ENCODE data around the gene THUMPD3.

Gene THUMPD3

GRCh38 chr3:9396632-9397331, 33.9 kb downstream of the THUMPD3 start:
- FAIRE-seq = peak; percentile 97
- peak; percentile 71 for DNase-seq (ENCODE audit: extremely low spot score, insufficient read length, low read depth)

DNA sequence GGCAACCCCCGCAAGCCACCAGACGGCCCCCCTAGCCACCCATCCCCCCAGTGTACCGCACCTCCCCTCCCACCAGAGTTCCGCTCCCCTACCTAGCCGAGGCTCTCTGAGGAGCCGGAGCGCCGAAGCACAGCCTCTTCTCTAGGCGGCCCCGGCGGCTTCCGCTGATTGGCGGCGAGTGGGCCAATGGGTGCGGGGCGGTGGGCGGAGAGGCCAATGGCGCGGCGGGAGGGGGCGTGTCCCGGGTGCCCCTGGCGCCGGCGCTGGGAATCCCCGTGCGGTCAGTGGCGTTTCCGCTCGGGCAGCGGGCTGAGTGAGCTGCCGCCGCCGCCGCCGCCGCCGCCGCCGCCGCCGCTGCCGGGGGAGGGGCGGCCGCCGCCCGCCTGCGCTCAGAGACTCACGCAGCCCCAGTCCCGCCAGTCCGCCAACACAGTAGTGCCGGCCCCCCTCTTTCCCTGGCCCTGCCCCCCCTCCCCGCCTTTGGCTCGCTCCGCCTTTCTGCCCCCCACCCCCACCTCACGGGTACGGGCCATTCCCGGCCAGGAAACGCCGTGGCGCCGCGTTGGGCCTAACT, 34.6 kb downstream of the THUMPD3 start, which contains the start of gene SETD5:
SETD5 (plus strand) TSS at position 284 of the 574 bp plus-strand sequence. CDS start 31,324 bp downstream, outside the sequence.
- no peak for FAIRE-seq
- DNase-seq (ENCODE audit: extremely low spot score, insufficient read length, low read depth) = peak; percentile 89

- FAIRE-seq = no peak
- no peak for DNase-seq (ENCODE audit: extremely low spot score, insufficient read length, low read depth)
These were observed 35.2 kb downstream of the THUMPD3 start for GRCh38 chr3:9397906-9398699.

GRCh38 chr3:9398700-9399336, 36.0 kb downstream of the THUMPD3 start:
- FAIRE-seq = peak; percentile 64
- DNase-seq (ENCODE audit: extremely low spot score, insufficient read length, low read depth) = no peak

- no peak for FAIRE-seq
- no peak for DNase-seq (ENCODE audit: extremely low spot score, insufficient read length, low read depth)
These were observed 36.5 kb downstream of the THUMPD3 start for GRCh38 chr3:9399337-9399703.

- FAIRE-seq (peak; percentile 56), DNase-seq (ENCODE audit: extremely low spot score, insufficient read length, low read depth) (no peak)
These were observed 36.9 kb downstream of the THUMPD3 start for GRCh38 chr3:9399746-9400145.

GRCh38 chr3:9400616-9401015, 37.8 kb downstream of the THUMPD3 start:
- FAIRE-seq (no peak), DNase-seq (ENCODE audit: extremely low spot score, insufficient read length, low read depth) (no peak)

DNA sequence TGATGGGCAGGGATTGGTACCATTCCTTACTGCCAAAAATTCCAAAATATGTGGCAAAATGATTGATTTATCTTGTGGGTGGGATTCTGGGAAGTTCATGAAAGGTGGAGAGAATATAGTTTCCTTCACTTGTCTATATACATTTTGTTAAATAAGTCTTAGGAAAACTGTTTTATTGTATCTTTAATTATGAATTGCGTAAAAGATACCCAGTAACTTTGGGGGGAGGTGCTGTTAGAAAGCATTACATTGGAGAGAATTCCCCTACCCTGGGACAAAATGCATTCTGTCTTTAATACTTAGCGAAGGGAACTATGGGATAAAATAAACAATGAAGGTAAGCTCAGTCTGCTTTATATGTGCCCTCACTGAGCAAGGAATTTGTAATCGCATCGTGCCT, 39.1 kb downstream of the THUMPD3 start:
- DNase-seq (ENCODE audit: extremely low spot score, insufficient read length, low read depth) = no peak
- FAIRE-seq = no peak

- DNase-seq (ENCODE audit: extremely low spot score, insufficient read length, low read depth) (no peak), FAIRE-seq (no peak)
These were observed 39.8 kb downstream of the THUMPD3 start for GRCh38 chr3:9402410-9403228.

DNA sequence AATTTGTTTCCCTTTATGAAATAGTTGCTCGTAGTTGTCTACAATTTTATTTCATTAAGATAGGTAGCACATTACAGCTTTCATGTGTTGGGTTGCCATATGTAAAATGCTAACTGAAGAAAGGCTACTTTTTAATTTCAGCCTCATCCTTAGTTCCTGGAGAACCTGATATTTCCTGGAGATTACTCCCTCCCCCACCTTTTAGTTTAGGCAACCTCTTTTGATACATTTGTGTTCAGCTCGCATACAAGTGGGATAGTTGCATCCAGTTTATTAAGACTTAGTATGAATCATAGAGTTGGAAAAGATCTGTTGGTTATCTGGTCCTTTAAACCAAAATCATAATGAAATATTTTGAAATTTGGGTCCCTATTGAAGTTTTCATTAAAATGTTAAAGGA, 40.6 kb downstream of the THUMPD3 start:
- DNase-seq (ENCODE audit: extremely low spot score, insufficient read length, low read depth) (no peak), FAIRE-seq (no peak)

DNA sequence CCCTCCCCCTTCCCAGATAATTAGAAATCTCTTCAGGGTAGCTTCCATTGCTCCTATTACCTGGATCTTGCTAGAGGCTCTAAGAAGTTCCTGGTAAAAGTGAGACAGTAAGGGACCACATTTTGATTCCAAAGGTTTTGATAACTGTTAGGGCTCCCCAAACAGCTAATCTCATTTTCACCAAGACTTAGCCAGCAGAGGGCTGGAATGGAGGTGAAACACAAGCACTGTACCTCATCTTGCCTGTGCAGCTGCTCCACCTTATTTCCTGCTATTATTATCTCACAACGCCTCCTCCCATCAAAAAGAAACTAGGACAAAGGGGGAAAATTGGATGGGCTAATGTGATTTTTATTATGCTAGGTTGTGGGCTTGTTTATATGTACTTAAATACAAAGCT, 41.8 kb downstream of the THUMPD3 start:
- FAIRE-seq (no peak), DNase-seq (ENCODE audit: extremely low spot score, insufficient read length, low read depth) (no peak)

DNA sequence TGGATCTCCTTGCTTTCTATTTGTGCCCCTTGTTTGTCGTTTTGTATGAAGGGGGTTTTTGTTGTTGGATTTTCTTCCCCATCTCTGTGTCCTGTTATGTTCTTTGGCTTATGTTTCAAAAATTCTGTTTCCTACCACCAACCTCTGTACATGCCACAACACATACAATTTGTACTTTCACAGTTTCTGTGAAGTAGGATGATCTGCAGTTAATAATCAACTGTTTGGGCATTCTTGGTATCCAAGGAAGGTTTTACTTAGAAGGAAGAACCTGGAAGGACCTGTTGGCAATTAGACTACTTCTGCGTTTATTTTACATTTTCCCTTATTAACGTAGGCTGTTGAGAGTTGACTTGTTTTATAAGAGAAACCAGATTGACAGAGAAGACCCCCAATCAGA, 42.9 kb downstream of the THUMPD3 start:
- no peak for FAIRE-seq
- no peak for DNase-seq (ENCODE audit: extremely low spot score, insufficient read length, low read depth)

DNA sequence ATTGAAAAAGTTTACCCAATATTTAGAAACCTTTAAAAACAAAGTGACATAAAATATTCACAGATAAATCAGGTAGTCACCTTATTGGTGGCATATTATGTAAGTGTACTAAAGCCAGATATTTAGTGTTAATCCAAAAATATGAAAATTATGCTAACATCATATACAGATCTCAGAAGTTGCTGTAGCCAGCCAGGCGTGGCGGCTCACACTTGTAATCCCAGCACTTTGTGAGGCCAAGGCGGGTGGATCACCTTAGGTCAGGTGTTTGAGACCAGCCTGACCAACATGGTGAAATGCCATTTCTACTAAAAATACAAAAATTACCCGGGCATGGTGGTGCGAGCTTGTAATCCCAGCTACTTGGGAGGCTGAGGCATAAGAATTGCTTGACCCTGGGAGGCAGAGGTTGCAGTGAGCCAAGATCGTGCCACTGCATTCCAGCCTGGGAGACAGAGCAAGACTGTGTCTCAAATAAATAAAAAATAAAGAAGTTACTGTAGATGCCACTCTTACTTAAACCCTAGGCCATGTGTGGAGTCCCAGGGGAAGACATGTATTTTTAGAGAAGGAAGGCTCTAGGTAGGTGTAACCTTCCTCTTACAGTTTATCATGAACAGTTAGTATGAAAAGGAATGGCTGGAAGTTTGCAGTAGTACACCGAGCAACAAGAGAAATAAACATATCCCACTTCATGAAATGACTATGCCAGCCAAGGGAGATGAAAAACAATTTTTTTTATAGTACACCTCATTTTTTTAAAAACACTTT, 44.2 kb downstream of the THUMPD3 start:
- FAIRE-seq = no peak
- DNase-seq (ENCODE audit: extremely low spot score, insufficient read length, low read depth) = no peak

DNA sequence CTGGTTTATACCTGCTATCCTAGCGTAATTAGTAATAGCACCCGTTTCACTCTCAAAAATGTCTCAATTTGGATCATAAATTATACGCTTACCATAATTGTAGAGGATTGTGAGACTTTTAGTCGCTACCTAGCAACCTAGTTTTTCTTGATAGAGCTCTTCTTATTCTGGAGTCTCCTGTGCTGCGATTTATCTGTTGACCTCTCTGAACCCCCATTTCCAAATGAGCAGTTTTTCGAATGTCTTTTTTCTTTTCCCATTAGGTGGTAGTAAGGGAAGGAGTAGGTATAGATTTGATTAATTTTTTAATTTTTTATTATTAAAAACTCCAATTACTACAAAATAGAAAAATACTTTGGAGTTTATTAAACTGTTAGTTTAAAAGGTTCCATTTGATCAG, 45.2 kb downstream of the THUMPD3 start:
- FAIRE-seq (no peak), DNase-seq (ENCODE audit: extremely low spot score, insufficient read length, low read depth) (no peak)

DNA sequence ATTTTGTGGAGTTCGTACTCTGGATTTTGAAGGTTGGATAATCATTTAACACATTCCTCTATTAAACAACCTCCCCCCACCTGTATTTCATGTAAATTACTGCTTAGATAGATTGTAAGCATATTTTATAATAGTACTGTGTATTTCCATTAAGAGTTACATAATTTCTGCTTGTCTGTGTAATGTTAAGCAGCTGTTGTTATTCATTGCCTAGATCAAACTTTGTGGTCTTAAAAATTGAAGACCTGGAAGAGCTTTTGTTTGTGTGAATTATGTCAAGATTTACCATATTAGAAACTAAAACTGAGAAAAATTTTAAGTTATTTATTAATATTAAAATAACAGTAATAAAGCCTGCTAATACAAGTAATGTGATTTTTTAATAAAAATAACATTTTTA, 45.7 kb downstream of the THUMPD3 start:
- DNase-seq (ENCODE audit: extremely low spot score, insufficient read length, low read depth) = no peak

GRCh38 chr3:9409981-9410854, 47.4 kb downstream of the THUMPD3 start:
- peak; percentile 56 for FAIRE-seq
- DNase-seq (ENCODE audit: extremely low spot score, insufficient read length, low read depth) = no peak

More for the DNA sequence above, 45.7 kb downstream of the THUMPD3 start:
- FAIRE-seq = no peak

- no peak for FAIRE-seq
- no peak for DNase-seq (ENCODE audit: extremely low spot score, insufficient read length, low read depth)
These were observed 48.4 kb downstream of the THUMPD3 start for GRCh38 chr3:9411302-9411701.

- no peak for DNase-seq (ENCODE audit: extremely low spot score, insufficient read length, low read depth)
These were observed 49.4 kb downstream of the THUMPD3 start for GRCh38 chr3:9412293-9412692.

More at GRCh38 chr3:9412293-9412692, 49.4 kb downstream of the THUMPD3 start:
- no peak for FAIRE-seq
